Transverse colon (tissue), 4 donors: Measurements from ENCODE around the gene BRIP1.

Experiments
- CTCF ChIP-seq, 5 experiments: fragments of 200-600 bp in 3 of 5; fragments of 450-650 bp in 2 of 5; sonication (generic) in 3 of 5; IDR thresholded peaks; 1 replicate in 2 of 5; 2 replicates in 3 of 5; pipeline ENCODE4 v1.5.1; 2016 to 2017; ENCODE audit warnings: antibody characterized with exemption in 5 of 5, inconsistent platforms in 3 of 5, mild to moderate bottlenecking in 2 of 5, moderate library complexity in 1 of 5
- EP300 ChIP-seq: sonication (generic); formaldehyde crosslinking; IDR thresholded peaks from one replicate; pipeline ENCODE4 v1.6.1; 2017; ENCODE audit warnings: antibody characterized with exemption, low read depth
- POLR2A ChIP-seq: fragments of 450-650 bp; IDR thresholded peaks from one replicate; pipeline ENCODE4 v1.6.1; 2016; ENCODE audit warnings: antibody characterized with exemption, mild to moderate bottlenecking, moderate library complexity
- POLR2AphosphoS5 ChIP-seq, 3 donors: sonication (generic); formaldehyde crosslinking; IDR thresholded peaks; one replicate each; pipeline ENCODE4 v1.6.1; 2016; ENCODE audit warnings: antibody characterized with exemption in 3 of 3

- TF ChIP-seq CTCF (IDR thresholded peaks at IDR 0.05) (no peak), POLR2AphosphoS5 (IDR thresholded peaks at IDR 0.05) (no peak), POLR2A (no peak), EP300 (no peak)
Measured at GRCh38 chr17:61863801-61864126, 436 bp upstream of the BRIP1 start.
